H1 (cell line): ENCODE results near the gene SLC2A13. TPM values are rescaled to one million over a fixed set of nuclear protein-coding genes. Genes with fewer than 3 reads are reported as not detected.

ENCODE experiments used
- CTCF ChIA-PET: fragments of 300-600 bp; sonication (Branson Sonifier 250); formaldehyde crosslinking; loops from one replicate; lab custom pipeline; 2021; ENCODE audit not compliant: partially characterized antibody; lab: Charles Lee
- POLR2A ChIA-PET: fragments of 300-600 bp; sonication (Branson Sonifier 250); formaldehyde crosslinking; loops from one replicate; lab custom pipeline; 2021; ENCODE audit warnings: inconsistent platforms; ENCODE audit not compliant: partially characterized antibody; lab: Charles Lee
- DNase-seq, 2 experiments: peaks; one replicate each; pipeline versions ENCODE4 v3.0.0 to v3.0.0-alpha.2; 2010 to 2022; ENCODE audit warnings: low spot score in 2 of 2, low read depth in 1 of 2, mixed read lengths in 1 of 2
- FAIRE-seq: peaks from 2 replicates; lab custom pipeline; 2011; peaks lifted over from hg19 to GRCh38; lab: Jason Lieb, UNC
- H2AFZ ChIP-seq: 2 replicates; pipeline ENCODE4 v1.8.1; 2012; ENCODE audit warnings: low read length, inconsistent platforms
- H2AK5ac ChIP-seq: 2 replicates; pipeline ENCODE4 v1.6.1; 2013; ENCODE audit warnings: low read depth, low read length
- H2BK120ac ChIP-seq: replicated peaks from 2 replicates; pipeline ENCODE3; 2013; ENCODE audit warnings: low read depth, low read length, inconsistent platforms
- H2BK12ac ChIP-seq: 2 replicates; pipeline ENCODE4 v1.6.1; 2013; ENCODE audit warnings: low read depth, low read length
- H2BK15ac ChIP-seq: 2 replicates; pipeline ENCODE4 v1.6.1; 2013; ENCODE audit warnings: low read length
- H2BK20ac ChIP-seq: 2 replicates; pipeline ENCODE4 v1.6.1; 2013; ENCODE audit warnings: low read length
- H2BK5ac ChIP-seq: 2 replicates; pipeline ENCODE4 v1.6.1; 2013; ENCODE audit warnings: low read depth, low read length
- H3K14ac ChIP-seq: 2 replicates; pipeline ENCODE4 v1.6.1; 2013; ENCODE audit warnings: inconsistent platforms; ENCODE audit not compliant: insufficient read length
- H3K18ac ChIP-seq: 2 replicates; pipeline ENCODE4 v1.6.1; 2013; ENCODE audit warnings: low read length; ENCODE audit errors: extremely low read depth
- H3K23ac ChIP-seq: 2 replicates; pipeline ENCODE4 v1.6.1; 2013; ENCODE audit warnings: inconsistent platforms; ENCODE audit not compliant: insufficient read length
- H3K23me2 ChIP-seq: 2 replicates; pipeline ENCODE4 v1.6.1; 2013; ENCODE audit warnings: low read depth, low read length
- H3K27ac ChIP-seq: 2 replicates; pipeline ENCODE4 v1.6.1; 2011; ENCODE audit warnings: low read depth, low read length, inconsistent platforms
- H3K27me3 ChIP-seq, 4 experiments: replicated peaks in 1 of 4; 1 replicate in 1 of 4; 2 replicates in 3 of 4; pipeline versions ENCODE4 v1.6.1 to v1.8.1; 2011 to 2013; ENCODE audit warnings: low read length in 3 of 4, mild to moderate bottlenecking in 3 of 4, inconsistent platforms in 2 of 4, mixed read lengths in 2 of 4, moderate library complexity in 1 of 4; ENCODE audit not compliant: control insufficient read depth in 3 of 4, insufficient read depth in 3 of 4; ENCODE audit errors: extremely low read depth in 1 of 4
- H3K36me3 ChIP-seq, 4 experiments: 2 replicates each; pipeline versions ENCODE4 v1.6.1 to v1.8.1; 2011 to 2013; ENCODE audit warnings: mild to moderate bottlenecking in 4 of 4, low read length in 3 of 4, moderate library complexity in 2 of 4, control low read depth in 1 of 4, inconsistent platforms in 1 of 4; ENCODE audit not compliant: insufficient read depth in 4 of 4, control insufficient read depth in 2 of 4
- H3K4ac ChIP-seq: replicated peaks from 2 replicates; pipeline ENCODE3; 2013; ENCODE audit warnings: low read length, low read depth, mixed read lengths, inconsistent platforms; ENCODE audit not compliant: insufficient read length
- H3K4me1 ChIP-seq, 4 experiments: replicated peaks in 1 of 4; 1 replicate in 1 of 4; 2 replicates in 3 of 4; pipeline versions ENCODE4 v1.6.1 to v1.8.1; 2011 to 2013; ENCODE audit warnings: low read length in 3 of 4, inconsistent platforms in 2 of 4, mixed read lengths in 1 of 4; ENCODE audit not compliant: insufficient read depth in 4 of 4, control insufficient read depth in 3 of 4
- H3K4me2 ChIP-seq, 2 experiments: 2 replicates each; pipeline versions ENCODE4 v1.6.1 to v1.8.1; 2011 to 2013; ENCODE audit warnings: low read depth in 2 of 2, low read length in 2 of 2, control low read depth in 1 of 2, inconsistent platforms in 1 of 2, mild to moderate bottlenecking in 1 of 2; ENCODE audit not compliant: insufficient read depth in 1 of 2
- H3K4me3 ChIP-seq, 4 experiments: fragments of 200-600, 300-600 bp in 1 of 4; sonication (generic), shearing (Covaris generic), sonication (Bioruptor Twin) in 1 of 4; 2 replicates each; pipeline versions ENCODE4 v1.5.1 to v1.8.1; 2011 to 2016; ENCODE audit warnings: low read length in 4 of 4, low read depth in 3 of 4, control low read depth in 2 of 4, inconsistent platforms in 2 of 4, mild to moderate bottlenecking in 2 of 4, mixed read lengths in 1 of 4, moderate library complexity in 1 of 4; ENCODE audit not compliant: insufficient read depth in 2 of 4; ENCODE audit errors: extremely low read depth in 1 of 4
- H3K56ac ChIP-seq: replicated peaks from 2 replicates; pipeline ENCODE3; 2013; ENCODE audit warnings: low read depth, mild to moderate bottlenecking, mixed read lengths, low read length, inconsistent platforms; ENCODE audit not compliant: insufficient read length
- H3K79me1 ChIP-seq: 2 replicates; pipeline ENCODE4 v1.6.1; 2013; ENCODE audit warnings: low read depth, low read length, control low read depth
- H3K79me2 ChIP-seq, 2 experiments: 2 replicates each; pipeline versions ENCODE4 v1.6.1 to v1.8.1; 2012 to 2013; ENCODE audit warnings: low read length in 2 of 2, mild to moderate bottlenecking in 2 of 2, inconsistent platforms in 1 of 2; ENCODE audit not compliant: insufficient read depth in 2 of 2, control insufficient read depth in 1 of 2
- H3K9ac ChIP-seq, 4 experiments: replicated peaks in 1 of 4; 1 replicate in 1 of 4; 2 replicates in 3 of 4; pipeline versions ENCODE4 v1.6.1 to v1.8.1; 2011 to 2013; ENCODE audit warnings: low read depth in 3 of 4, low read length in 3 of 4, control low read depth in 2 of 4, mild to moderate bottlenecking in 2 of 4, moderate library complexity in 2 of 4, inconsistent platforms in 1 of 4; ENCODE audit errors: extremely low read depth in 1 of 4
- H3K9me3 ChIP-seq, 2 experiments: 2 replicates each; pipeline versions ENCODE4 v1.6.1 to v1.8.1; 2012 to 2013; ENCODE audit warnings: mild to moderate bottlenecking in 2 of 2, moderate library complexity in 2 of 2, control low read depth in 1 of 2, inconsistent platforms in 1 of 2, low read depth in 1 of 2, low read length in 1 of 2, mixed read lengths in 1 of 2; ENCODE audit not compliant: insufficient read depth in 2 of 2
- H4K20me1 ChIP-seq, 2 experiments: replicated peaks in 1 of 2; 2 replicates each; pipeline versions ENCODE3 to v1.8.1; 2011 to 2013; ENCODE audit warnings: inconsistent platforms in 2 of 2, low read length in 2 of 2, mild to moderate bottlenecking in 1 of 2; ENCODE audit not compliant: insufficient read depth in 2 of 2, control insufficient read depth in 1 of 2
- H4K5ac ChIP-seq: 2 replicates; pipeline ENCODE4 v1.6.1; 2013; ENCODE audit warnings: low read length, low read depth, mixed read lengths, inconsistent platforms; ENCODE audit not compliant: insufficient read length
- H4K8ac ChIP-seq: 2 replicates; pipeline ENCODE4 v1.8.0; 2013; ENCODE audit warnings: mild to moderate bottlenecking, moderate library complexity, low read length, inconsistent platforms; ENCODE audit not compliant: insufficient read depth; ENCODE audit errors: extremely low read depth
- H4K91ac ChIP-seq: replicated peaks from 2 replicates; pipeline ENCODE3; 2013; ENCODE audit warnings: low read length, mixed read lengths, inconsistent platforms; ENCODE audit not compliant: insufficient read length
- BACH1 ChIP-seq: IDR thresholded peaks from 2 replicates; pipeline ENCODE4 v1.6.1; 2012; ENCODE audit warnings: low read length, improper control_type of control experiment
- CEBPB ChIP-seq: IDR thresholded peaks from 2 replicates; pipeline ENCODE4 v1.6.1; 2012; ENCODE audit warnings: low read depth, low read length
- EP300 ChIP-seq, 2 experiments: IDR thresholded peaks; 1 replicate in 1 of 2; 2 replicates in 1 of 2; pipeline ENCODE4 v1.6.1; 2011 to 2012; ENCODE audit warnings: low read depth in 2 of 2, low read length in 2 of 2, mild to moderate bottlenecking in 2 of 2, borderline replicate concordance in 1 of 2, inconsistent platforms in 1 of 2, moderate library complexity in 1 of 2
- GTF2F1 ChIP-seq: IDR thresholded peaks from 2 replicates; pipeline ENCODE4 v1.6.1; 2012; ENCODE audit warnings: low read depth, low read length, improper control_type of control experiment, borderline replicate concordance
- JUN ChIP-seq: IDR thresholded peaks from 2 replicates; pipeline ENCODE4 v1.6.1; 2011; ENCODE audit warnings: low read depth, mild to moderate bottlenecking, improper control_type of control experiment, low read length
- NANOG ChIP-seq: IDR thresholded peaks from 2 replicates; pipeline ENCODE4 v1.6.1; 2011; ENCODE audit warnings: low read length, low read depth, mild to moderate bottlenecking, inconsistent platforms; ENCODE audit not compliant: insufficient read depth, poor library complexity, severe bottlenecking
- SIX5 ChIP-seq: IDR thresholded peaks from 2 replicates; pipeline ENCODE4 v1.6.1; 2011; ENCODE audit warnings: mild to moderate bottlenecking, low read depth, low read length
- SP1 ChIP-seq: IDR thresholded peaks from 2 replicates; pipeline ENCODE4 v1.6.1; 2011; ENCODE audit warnings: low read depth, low read length
- SP2 ChIP-seq: IDR thresholded peaks from 2 replicates; pipeline ENCODE4 v1.6.1; 2012; ENCODE audit warnings: mild to moderate bottlenecking, low read length, inconsistent platforms
- TEAD4 ChIP-seq: IDR thresholded peaks from 2 replicates; pipeline ENCODE4 v1.6.1; 2012; ENCODE audit warnings: low read depth, low read length, inconsistent platforms, mixed read lengths
- polyA plus RNA-seq, 7 experiments: library from polyadenylated mRNA; depleted of rRNA in 3 of 7; stranded (reverse) in 5 of 7; unstranded in 2 of 7; fragments of >200 nt in 5 of 7; fragments of 200-250 nt in 2 of 7; gene quantifications; 1 replicate in 5 of 7; 2 replicates in 1 of 7; 4 replicates in 1 of 7; pipeline versions ENCODE4 v1.2.1 to v1.2.3, GENCODE V29; 2011 to 2013; ENCODE audit warnings: missing spikeins in 2 of 7, mixed read lengths in 2 of 7
- total RNA-seq: library from RNA; stranded (reverse); fragmentation: NEBNext Ultra II Directional; extraction: Animal tissue kit (Norgen Biotek cat#: 25700); gene quantifications from 2 replicates; pipeline ENCODE4 v1.2.1, GENCODE V29; 2021

The SLC2A13 gene
- total and polyA plus RNA-seq, 2 of the 8 experiments (the other 6 are each of a cell fraction or from before 2014, with no cell fraction given): 2.8 to 9.6 TPM

DNA sequence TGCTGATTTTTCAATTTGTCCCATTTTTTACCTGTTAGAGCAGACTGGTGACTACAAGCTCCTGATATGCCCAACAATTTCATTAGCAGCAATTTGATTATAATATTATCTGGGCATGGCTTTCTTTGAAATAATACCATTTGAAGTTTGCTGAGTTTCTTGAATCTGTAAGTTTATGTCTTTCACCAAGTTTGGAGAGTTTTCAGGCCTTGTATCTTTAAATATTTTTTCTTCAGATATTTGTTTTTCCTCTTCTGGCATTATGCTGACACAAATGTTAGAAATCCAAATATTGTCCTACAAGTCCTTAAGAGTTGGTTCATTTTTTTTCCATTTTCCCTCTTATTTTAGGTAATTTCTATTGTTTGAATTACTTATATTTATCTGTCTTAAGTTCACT, 30.4 kb downstream of the SLC2A13 start:
- H3K9ac ChIP-seq: no peak overlapping the region
- H2BK120ac ChIP-seq: no peak overlapping the region
- no peaks in the 10 kb centered on the region for H3K27me3 ChIP-seq
- no peak overlapping the region for H3K23ac ChIP-seq
- no peaks in the 10 kb centered on the region for H3K79me2 ChIP-seq
- ChIA-PET POLR2A (no interaction called here), CTCF (no interaction called here)
- no peak overlapping the region for H4K91ac ChIP-seq
- DNase-seq (no peak), FAIRE-seq (no peak)
- no peaks in the 10 kb centered on the region for H3K36me3 ChIP-seq
- H2BK5ac ChIP-seq: no peak overlapping the region
- no peak overlapping the region for H4K5ac ChIP-seq
- H3K4me3 ChIP-seq: no peak overlapping the region
- no peak overlapping the region for H2BK15ac ChIP-seq
- no peak overlapping the region for H4K8ac ChIP-seq
- no peak overlapping the region for H2BK20ac ChIP-seq
- TF ChIP-seq EP300 (IDR thresholded peaks at IDR 0.05; ENCODE audit: borderline replicate concordance in 1 of 2, low read depth in 2 of 2, low read length in 2 of 2) (no peak), CEBPB (no peak), SP1 (no peak), SIX5 (no peak), SP2 (no peak), GTF2F1 (no peak), NANOG (no peak), BACH1 (no peak), JUN (no peak), TEAD4 (no peak)
- H2AK5ac ChIP-seq: no peak overlapping the region
- H3K23me2 ChIP-seq: no peaks in the 10 kb centered on the region
- H3K79me1 ChIP-seq: no peaks in the 10 kb centered on the region
- no peak overlapping the region for H3K18ac ChIP-seq
- H3K4ac ChIP-seq: no peak overlapping the region
- no peak overlapping the region for H3K14ac ChIP-seq
- no peak overlapping the region for H2AFZ ChIP-seq
- H3K56ac ChIP-seq: no peak overlapping the region
- no peaks in the 10 kb centered on the region for H4K20me1 ChIP-seq
- no peak overlapping the region for H3K27ac ChIP-seq
- no peaks in the 10 kb centered on the region for H3K4me1 ChIP-seq
- no peak overlapping the region for H3K4me2 ChIP-seq
- H2BK12ac ChIP-seq: no peak overlapping the region
- H3K9me3 ChIP-seq: peaks cover 7% of the 10 kb centered on the region in 2 experiments; a peak in 1 of 4 replicates
